OCI-LY3 (cell line): Measurements from ENCODE around the gene LMNA.

Source experiments
- EZH2phosphoT487 ChIP-seq: fragments of 200-600 bp; shearing (Covaris generic); IDR thresholded peaks from 2 replicates; pipeline ENCODE4 v1.6.1; 2018; ENCODE audit warnings: antibody characterized with exemption, mixed run types, low read depth
- TF ChIP-seq, protein P1 (sequence below): fragments of 200-600, 300-600 bp; sonication (generic); IDR thresholded peaks from 2 replicates; pipeline ENCODE4 v1.5.1; 2014; ENCODE audit warnings: antibody characterized with exemption, low read length, low read depth

DNA sequence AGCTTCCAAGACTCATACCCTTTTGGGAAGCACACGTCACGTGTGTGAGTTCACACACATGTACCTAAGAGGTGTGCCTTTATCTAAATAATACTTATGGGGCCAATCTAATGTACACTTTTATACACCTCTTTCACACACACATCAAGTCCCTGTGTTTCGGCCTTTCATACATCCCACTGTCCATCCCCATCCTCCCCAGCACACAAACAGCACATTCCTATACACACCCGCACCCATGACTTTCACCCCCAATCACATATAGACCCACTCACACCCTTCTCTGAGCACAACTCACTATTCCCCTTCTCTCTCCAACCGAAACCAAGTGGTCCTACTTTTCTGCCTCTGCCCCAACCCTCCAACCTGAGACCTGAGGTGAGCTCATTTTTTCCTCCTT, 35.8 kb upstream of the LMNA start:
- TF ChIP-seq, protein P1, sequence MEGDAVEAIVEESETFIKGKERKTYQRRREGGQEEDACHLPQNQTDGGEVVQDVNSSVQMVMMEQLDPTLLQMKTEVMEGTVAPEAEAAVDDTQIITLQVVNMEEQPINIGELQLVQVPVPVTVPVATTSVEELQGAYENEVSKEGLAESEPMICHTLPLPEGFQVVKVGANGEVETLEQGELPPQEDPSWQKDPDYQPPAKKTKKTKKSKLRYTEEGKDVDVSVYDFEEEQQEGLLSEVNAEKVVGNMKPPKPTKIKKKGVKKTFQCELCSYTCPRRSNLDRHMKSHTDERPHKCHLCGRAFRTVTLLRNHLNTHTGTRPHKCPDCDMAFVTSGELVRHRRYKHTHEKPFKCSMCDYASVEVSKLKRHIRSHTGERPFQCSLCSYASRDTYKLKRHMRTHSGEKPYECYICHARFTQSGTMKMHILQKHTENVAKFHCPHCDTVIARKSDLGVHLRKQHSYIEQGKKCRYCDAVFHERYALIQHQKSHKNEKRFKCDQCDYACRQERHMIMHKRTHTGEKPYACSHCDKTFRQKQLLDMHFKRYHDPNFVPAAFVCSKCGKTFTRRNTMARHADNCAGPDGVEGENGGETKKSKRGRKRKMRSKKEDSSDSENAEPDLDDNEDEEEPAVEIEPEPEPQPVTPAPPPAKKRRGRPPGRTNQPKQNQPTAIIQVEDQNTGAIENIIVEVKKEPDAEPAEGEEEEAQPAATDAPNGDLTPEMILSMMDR = no peak
- no peak for TF ChIP-seq EZH2phosphoT487
